Smooth muscle cell (in vitro differentiated cells): ENCODE measurements around the gene KCNJ5. TPM values are rescaled to one million over a fixed set of nuclear protein-coding genes. Genes with fewer than 3 reads are reported as not detected.

ENCODE experiments used
- DNase-seq: peaks from one replicate; lab custom pipeline; 2025; ENCODE audit not compliant: unreplicated experiment; lab: John Stamatoyannopoulos, UW
- H2AFZ ChIP-seq: fragments of 200-600 bp; sonication (generic); 2 replicates; pipeline ENCODE4 v1.6.0; 2016; ENCODE audit warnings: antibody characterized with exemption, low read depth, mild to moderate bottlenecking
- H3F3A ChIP-seq: fragments of 200-600 bp; sonication (generic); 2 replicates; pipeline ENCODE4 v1.6.0; 2017; ENCODE audit warnings: antibody characterized with exemption, low read depth
- H3K27ac ChIP-seq: fragments of 200-600 bp; sonication (generic); 2 replicates; pipeline ENCODE4 v1.5.1; 2016; ENCODE audit warnings: low read depth, mild to moderate bottlenecking
- H3K27me3 ChIP-seq: fragments of 200-600 bp; sonication (generic); 2 replicates; pipeline ENCODE4 v1.6.1; 2016; ENCODE audit warnings: low read depth, mild to moderate bottlenecking
- H3K36me3 ChIP-seq: fragments of 200-600 bp; sonication (generic); 2 replicates; pipeline ENCODE4 v1.5.1; 2016; ENCODE audit warnings: low read depth
- H3K4me1 ChIP-seq: fragments of 200-600 bp; sonication (generic); 2 replicates; pipeline ENCODE4 v1.5.1; 2016; ENCODE audit warnings: low read depth
- H3K4me2 ChIP-seq: fragments of 200-600 bp; sonication (generic); 2 replicates; pipeline ENCODE4 v1.6.0; 2016; ENCODE audit warnings: mild to moderate bottlenecking
- H3K4me3 ChIP-seq: fragments of 200-600 bp; sonication (generic); 2 replicates; pipeline ENCODE4 v1.5.1; 2016; ENCODE audit warnings: mild to moderate bottlenecking
- H3K79me2 ChIP-seq: fragments of 200-600 bp; sonication (generic); 2 replicates; pipeline ENCODE4 v1.6.0; 2016; ENCODE audit warnings: low read depth, mild to moderate bottlenecking
- H3K9ac ChIP-seq: fragments of 200-600 bp; sonication (generic); 2 replicates; pipeline ENCODE4 v1.6.0; 2016; ENCODE audit warnings: low read depth
- H3K9me3 ChIP-seq: fragments of 200-600 bp; sonication (generic); replicated peaks from 2 replicates; pipeline ENCODE4 v1.5.1; 2016; ENCODE audit warnings: low read depth
- H4K20me1 ChIP-seq: fragments of 200-600 bp; sonication (generic); 2 replicates; pipeline ENCODE4 v1.6.0; 2016; ENCODE audit warnings: low read depth
- WGBS: methylation state at CpG from one replicate; pipeline ENCODE4 v1.1.7; 2016; ENCODE audit warnings: low lambda C conversion rate; 5-methylcytosine and 5-hydroxymethylcytosine counted together
- polyA plus RNA-seq: library from polyadenylated mRNA; unstranded; fragments of >200 nt; fragmentation: Nextera tagmentation; extraction: Ambion mirVana; gene quantifications from 2 replicates; pipeline ENCODE4 v1.2.1, GENCODE V29; 2016
- total RNA-seq: library from RNA; depleted of rRNA; stranded (reverse); fragments of >200 nt; gene quantifications from 2 replicates; pipeline ENCODE4 v1.2.3, GENCODE V29; 2014
- TF ChIP-seq, protein P1 (sequence below): fragments of 200-600 bp; sonication (generic); IDR thresholded peaks from 2 replicates; pipeline ENCODE4 v1.5.1; 2017; ENCODE audit warnings: borderline replicate concordance, mild to moderate bottlenecking, antibody characterized with exemption; ENCODE audit not compliant: insufficient read depth, poor library complexity, severe bottlenecking

KCNJ5 gene
- total and polyA plus RNA-seq, 2 experiments from 2014 or later: 0.11 TPM; not detected in 1

- no peak overlapping the region for H3K9ac ChIP-seq
- no peak overlapping the region for H2AFZ ChIP-seq
- no peak overlapping the region for H3K27ac ChIP-seq
- H3K27me3 ChIP-seq: no peaks in the 10 kb centered on the region
- TF ChIP-seq, protein P1, sequence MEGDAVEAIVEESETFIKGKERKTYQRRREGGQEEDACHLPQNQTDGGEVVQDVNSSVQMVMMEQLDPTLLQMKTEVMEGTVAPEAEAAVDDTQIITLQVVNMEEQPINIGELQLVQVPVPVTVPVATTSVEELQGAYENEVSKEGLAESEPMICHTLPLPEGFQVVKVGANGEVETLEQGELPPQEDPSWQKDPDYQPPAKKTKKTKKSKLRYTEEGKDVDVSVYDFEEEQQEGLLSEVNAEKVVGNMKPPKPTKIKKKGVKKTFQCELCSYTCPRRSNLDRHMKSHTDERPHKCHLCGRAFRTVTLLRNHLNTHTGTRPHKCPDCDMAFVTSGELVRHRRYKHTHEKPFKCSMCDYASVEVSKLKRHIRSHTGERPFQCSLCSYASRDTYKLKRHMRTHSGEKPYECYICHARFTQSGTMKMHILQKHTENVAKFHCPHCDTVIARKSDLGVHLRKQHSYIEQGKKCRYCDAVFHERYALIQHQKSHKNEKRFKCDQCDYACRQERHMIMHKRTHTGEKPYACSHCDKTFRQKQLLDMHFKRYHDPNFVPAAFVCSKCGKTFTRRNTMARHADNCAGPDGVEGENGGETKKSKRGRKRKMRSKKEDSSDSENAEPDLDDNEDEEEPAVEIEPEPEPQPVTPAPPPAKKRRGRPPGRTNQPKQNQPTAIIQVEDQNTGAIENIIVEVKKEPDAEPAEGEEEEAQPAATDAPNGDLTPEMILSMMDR: no peak
- H3K36me3 ChIP-seq: no peaks in the 10 kb centered on the region
- H4K20me1 ChIP-seq: no peaks in the 10 kb centered on the region
- H3F3A ChIP-seq: no peaks in the 10 kb centered on the region
- no peak overlapping the region for H3K4me3 ChIP-seq
- H3K4me1 ChIP-seq: no peaks in the 10 kb centered on the region
- WGBS: 87% methylated on average over 16 of the region's 16 CpGs
- no peak overlapping the region for H3K4me2 ChIP-seq
- no peaks in the 10 kb centered on the region for H3K79me2 ChIP-seq
- DNase-seq: no peak
- no peaks in the 10 kb centered on the region for H3K9me3 ChIP-seq
Observed at GRCh38 chr11:128943428-128943976, 52.3 kb downstream of the KCNJ5 start.

DNA sequence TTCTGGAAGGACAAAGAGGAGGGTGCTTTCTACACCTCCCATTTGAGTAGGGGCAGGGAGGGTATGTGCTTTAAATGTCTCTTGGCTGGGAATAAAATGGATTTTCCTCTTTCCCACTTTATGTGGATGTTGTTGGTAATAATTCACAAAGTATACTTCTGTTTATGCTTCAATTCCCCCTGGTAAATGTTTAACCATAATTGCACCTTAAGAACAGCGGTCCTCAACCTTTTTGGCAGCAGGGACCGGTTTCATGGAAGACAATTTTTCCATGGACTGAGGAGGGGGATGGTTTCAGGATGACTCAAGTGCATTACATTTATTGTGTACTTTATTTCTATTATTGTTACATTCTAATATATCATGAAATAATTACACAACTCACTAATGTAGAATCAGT, 55.5 kb downstream of the KCNJ5 start:
- Histone ChIP-seq H3K27me3 (no peaks in the 10 kb centered on the region), H3K9ac (no peak overlapping the region), H3K4me1 (no peaks in the 10 kb centered on the region), H3K27ac (no peak overlapping the region), H3K79me2 (no peaks in the 10 kb centered on the region), H3F3A (no peaks in the 10 kb centered on the region), H2AFZ (no peak overlapping the region), H3K4me2 (no peak overlapping the region), H4K20me1 (no peaks in the 10 kb centered on the region), H3K9me3 (no peaks in the 10 kb centered on the region), H3K36me3 (no peaks in the 10 kb centered on the region), H3K4me3 (no peak overlapping the region)
- TF ChIP-seq, protein P1: no peak
- 100% methylated on average over 2 of the region's 2 CpGs for WGBS
- no peak for DNase-seq

- no peak overlapping the region for H2AFZ ChIP-seq
- no peak overlapping the region for H3K27ac ChIP-seq
- peaks cover 6% of the 10 kb centered on the region for H3K27me3 ChIP-seq
- H3K4me3 ChIP-seq: no peak overlapping the region
- H3F3A ChIP-seq: no peaks in the 10 kb centered on the region
- H3K36me3 ChIP-seq: no peaks in the 10 kb centered on the region
- no peaks in the 10 kb centered on the region for H3K79me2 ChIP-seq
- no peak overlapping the region for H3K4me2 ChIP-seq
- DNase-seq: no peak
- no peaks in the 10 kb centered on the region for H4K20me1 ChIP-seq
- 91% methylated on average over 2 of the region's 2 CpGs for WGBS
- H3K4me1 ChIP-seq: no peaks in the 10 kb centered on the region
- no peaks in the 10 kb centered on the region for H3K9me3 ChIP-seq
- TF ChIP-seq, protein P1: no peak
- H3K9ac ChIP-seq: no peak overlapping the region
Observed at GRCh38 chr11:128947773-128948172, 56.6 kb downstream of the KCNJ5 start.

- Histone ChIP-seq H3K27me3 (peaks cover 6% of the 10 kb centered on the region), H3K4me3 (no peak overlapping the region), H3K27ac (no peak overlapping the region), H3K4me1 (no peaks in the 10 kb centered on the region), H3K36me3 (no peaks in the 10 kb centered on the region), H3F3A (no peaks in the 10 kb centered on the region), H3K4me2 (no peak overlapping the region), H3K79me2 (no peaks in the 10 kb centered on the region), H2AFZ (no peak overlapping the region), H3K9me3 (no peaks in the 10 kb centered on the region), H4K20me1 (no peaks in the 10 kb centered on the region), H3K9ac (no peak overlapping the region)
- WGBS: 32% methylated on average over 3 of the region's 3 CpGs
- no peak for DNase-seq
- TF ChIP-seq, protein P1: no peak
Observed at GRCh38 chr11:128948583-128948982, 57.4 kb downstream of the KCNJ5 start.
